Endothelial cell of umbilical vein (primary cell): ENCODE data around the gene GRK5. TPM values are rescaled to one million over a fixed set of nuclear protein-coding genes. Genes with fewer than 3 reads are reported as not detected.

ENCODE experiments used
- BruUV-seq: library from RNA; stranded (reverse); fragments of 400-500 nt; replicated peaks from 2 replicates; lab custom pipeline; 2021; lab: Mats Ljungman, UMichigan
- CTCF ChIA-PET: fragments of 300-600, 350-600 bp; sonication (Branson Sonifier 250); formaldehyde crosslinking; loops from one replicate; lab custom pipeline; 2021; ENCODE audit warnings: antibody characterized with exemption, inconsistent platforms; lab: Charles Lee
- POLR2A ChIA-PET: fragments of 300-600, 350-600 bp; sonication (Branson Sonifier 250); formaldehyde crosslinking; loops from one replicate; lab custom pipeline; 2021; ENCODE audit warnings: antibody characterized with exemption, inconsistent platforms; lab: Charles Lee
- DNase-seq: peaks from one replicate; pipeline ENCODE4 v3.0.0-alpha.2; 2011; ENCODE audit warnings: low read depth, low spot score
- FAIRE-seq: peaks from 2 replicates; lab custom pipeline; 2011; peaks lifted over from hg19 to GRCh38; lab: Jason Lieb, UNC
- H2AFZ ChIP-seq: 2 replicates; pipeline ENCODE4 v1.6.0; 2012; ENCODE audit warnings: low read depth, low read length, control low read depth, inconsistent platforms
- H3K27ac ChIP-seq: 2 replicates; pipeline ENCODE4 v1.5.1; 2011; ENCODE audit warnings: low read depth, mild to moderate bottlenecking, control low read depth, low read length, moderate library complexity; ENCODE audit not compliant: insufficient read depth
- H3K27me3 ChIP-seq, 2 experiments: 2 replicates each; pipeline versions ENCODE4 v1.6.0 to v1.6.1; 2011; ENCODE audit warnings: low read length in 2 of 2, mixed read lengths in 1 of 2; ENCODE audit not compliant: control insufficient read depth in 2 of 2, insufficient read depth in 2 of 2
- H3K36me3 ChIP-seq, 2 experiments: 2 replicates in 1 of 2; 3 replicates in 1 of 2; pipeline ENCODE4 v1.5.1; 2011; ENCODE audit warnings: low read length in 2 of 2, mild to moderate bottlenecking in 1 of 2, moderate library complexity in 1 of 2; ENCODE audit not compliant: control insufficient read depth in 2 of 2, insufficient read depth in 2 of 2; ENCODE audit errors: extremely low read depth in 1 of 2
- H3K4me1 ChIP-seq: 3 replicates; pipeline ENCODE4 v1.5.1; 2011; ENCODE audit warnings: mild to moderate bottlenecking, low read length; ENCODE audit not compliant: control insufficient read depth, insufficient read depth; ENCODE audit errors: extremely low read depth
- H3K4me2 ChIP-seq: 2 replicates; pipeline ENCODE4 v1.6.1; 2011; ENCODE audit warnings: low read length, control low read depth, mixed read lengths; ENCODE audit not compliant: insufficient read depth
- H3K4me3 ChIP-seq, 3 experiments: fragments of 200-600 bp in 1 of 3; sonication (generic), shearing (Covaris generic) in 1 of 3; replicated peaks in 1 of 3; 2 replicates each; pipeline ENCODE4 v1.5.1; 2011 to 2016; ENCODE audit warnings: control low read depth in 3 of 3, low read length in 3 of 3, mild to moderate bottlenecking in 2 of 3, inconsistent platforms in 1 of 3, low read depth in 1 of 3, moderate library complexity in 1 of 3; ENCODE audit not compliant: insufficient read depth in 1 of 3
- H3K79me2 ChIP-seq: 2 replicates; pipeline ENCODE4 v1.6.0; 2012; ENCODE audit warnings: low read length, inconsistent platforms; ENCODE audit not compliant: control insufficient read depth, insufficient read depth
- H3K9ac ChIP-seq: replicated peaks from 2 replicates; pipeline ENCODE3; 2011; ENCODE audit warnings: low read length, control low read depth; ENCODE audit not compliant: insufficient read depth; ENCODE audit errors: extremely low read depth
- H3K9me1 ChIP-seq: replicated peaks from 3 replicates; pipeline ENCODE4 v1.6.0; 2011; ENCODE audit warnings: mild to moderate bottlenecking, low read length; ENCODE audit not compliant: control insufficient read depth, insufficient read depth; ENCODE audit errors: extremely low read depth
- H3K9me3 ChIP-seq: replicated peaks from 2 replicates; pipeline ENCODE4 v1.5.1; 2012; ENCODE audit warnings: low read length, inconsistent platforms; ENCODE audit not compliant: control insufficient read depth, insufficient read depth
- H4K20me1 ChIP-seq: replicated peaks from 2 replicates; pipeline ENCODE3; 2011; ENCODE audit warnings: mild to moderate bottlenecking, low read length; ENCODE audit not compliant: control insufficient read depth, insufficient read depth; ENCODE audit errors: extremely low read depth
- CTCF ChIP-seq, 2 donors: IDR thresholded peaks; 1 replicate in 1 of 2; 2 replicates in 1 of 2; pipeline ENCODE4 v1.5.1; 2011; ENCODE audit warnings: low read length in 2 of 2, mild to moderate bottlenecking in 2 of 2, moderate library complexity in 2 of 2, control low read depth in 1 of 2, inconsistent platforms in 1 of 2, low read depth in 1 of 2; ENCODE audit not compliant: insufficient read depth in 1 of 2; ENCODE audit errors: extremely low read depth in 1 of 2
- EZH2 ChIP-seq: IDR thresholded peaks from 2 replicates; pipeline ENCODE4 v1.6.1; 2012; ENCODE audit warnings: borderline replicate concordance, low read depth, mild to moderate bottlenecking, moderate library complexity, low read length, inconsistent platforms; ENCODE audit not compliant: severe bottlenecking
- FOS ChIP-seq: IDR thresholded peaks from 2 replicates; pipeline ENCODE4 v1.6.1; 2011; ENCODE audit warnings: mild to moderate bottlenecking, low read length, moderate library complexity, borderline replicate concordance; ENCODE audit not compliant: insufficient read depth
- GATA2 ChIP-seq: IDR thresholded peaks from 2 replicates; pipeline ENCODE4 v1.7.0; 2011; ENCODE audit warnings: low read depth, mild to moderate bottlenecking, moderate library complexity, mixed read lengths, low read length; ENCODE audit not compliant: insufficient read length, insufficient read depth
- JUN ChIP-seq: IDR thresholded peaks from 2 replicates; pipeline ENCODE4 v1.6.1; 2011; ENCODE audit warnings: borderline replicate concordance, low read depth; ENCODE audit not compliant: insufficient read length, insufficient read depth
- MYC ChIP-seq: IDR thresholded peaks from one replicate; pipeline ENCODE4 v1.6.1; 2011; ENCODE audit warnings: mild to moderate bottlenecking, low read depth, low read length
- POLR2A ChIP-seq: IDR thresholded peaks from 2 replicates; pipeline ENCODE4 v1.6.1; 2012; ENCODE audit warnings: low read depth, mild to moderate bottlenecking, control low read depth, low read length
- POLR2AphosphoS5 ChIP-seq: IDR thresholded peaks from 2 replicates; pipeline ENCODE4 v1.6.1; 2012; ENCODE audit warnings: low read depth, mild to moderate bottlenecking, control low read depth, low read length, moderate library complexity; ENCODE audit not compliant: insufficient read depth
- dilution Hi-C: fragments of 300-500 bp; cut with MboI; formaldehyde crosslinking; loops from one replicate; pipeline ENCODE4 v1.15.0; 2019; ENCODE audit warnings: low sequenced_read_pairs; ENCODE audit not compliant: extremely low pct_ligation_motif_present
- intact Hi-C: fragments of 100-400 bp; cut with micrococcal nuclease; formaldehyde crosslinking; loops from one replicate; pipeline ENCODE4 v1.10.0; 2022
- polyA plus RNA-seq, 4 experiments: library from polyadenylated mRNA; depleted of rRNA in 3 of 4; stranded (reverse) in 3 of 4; unstranded in 1 of 4; fragments of >200 nt; gene quantifications; 2 replicates each; pipeline versions ENCODE4 v1.2.1 to v1.2.3, GENCODE V29; 2011 to 2012; ENCODE audit warnings: missing spikeins in 1 of 4
- total RNA-seq: library from RNA; stranded (reverse); gene quantifications from 2 replicates; pipeline ENCODE4 v1.2.3, GENCODE V29; 2021
- TF ChIP-seq, protein P1 (sequence below): IDR thresholded peaks from 2 replicates; pipeline ENCODE4 v1.6.1; 2011; ENCODE audit not compliant: insufficient read depth, insufficient read length

GRK5 gene
- total and polyA plus RNA-seq, 2 donors (not counting 3 experiments of a cell fraction or from before 2014, with no cell fraction given): 13.1 to 29.5 TPM

DNA sequence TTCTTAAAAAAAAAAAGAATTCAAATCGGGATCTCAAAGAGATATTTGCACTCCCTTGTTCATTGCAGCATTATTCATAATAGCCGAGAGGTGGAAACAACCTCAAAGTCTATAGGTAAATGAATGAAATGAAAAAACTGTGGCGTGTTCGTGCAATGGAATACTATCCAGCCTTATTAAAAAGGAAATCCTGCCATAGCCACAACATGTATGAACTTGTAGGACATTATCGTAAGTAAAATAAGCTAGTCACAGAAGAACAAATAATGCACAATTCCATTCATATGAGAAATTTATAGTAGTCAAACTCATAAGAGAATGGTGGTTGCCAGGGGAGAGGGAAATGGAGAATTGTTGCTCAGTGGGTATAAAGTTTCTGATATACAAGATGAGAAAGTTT, 37.9 kb downstream of the GRK5 start:
- no TSS peak for BruUV-seq
- Histone ChIP-seq H3K9me1 (no peaks in the 10 kb centered on the region), H3K27ac (no peak overlapping the region), H3K79me2 (no peaks in the 10 kb centered on the region), H3K4me3 (no peak overlapping the region), H4K20me1 (no peaks in the 10 kb centered on the region), H2AFZ (no peak overlapping the region), H3K9ac (no peak overlapping the region), H3K4me1 (peaks cover 23% of the 10 kb centered on the region), H3K36me3 (no peaks in the 10 kb centered on the region), H3K27me3 (no peaks in the 10 kb centered on the region), H3K4me2 (no peak overlapping the region), H3K9me3 (no peaks in the 10 kb centered on the region)
- intact Hi-C loops (no loop called here), dilution Hi-C loops (no loop called here)
- TF ChIP-seq, protein P1, sequence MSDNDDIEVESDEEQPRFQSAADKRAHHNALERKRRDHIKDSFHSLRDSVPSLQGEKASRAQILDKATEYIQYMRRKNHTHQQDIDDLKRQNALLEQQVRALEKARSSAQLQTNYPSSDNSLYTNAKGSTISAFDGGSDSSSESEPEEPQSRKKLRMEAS: no peak
- TF ChIP-seq MYC: no peak
- TF ChIP-seq POLR2A: no peak
- TF ChIP-seq JUN: no peak
- no peak for TF ChIP-seq GATA2
- no peak for TF ChIP-seq POLR2AphosphoS5
- TF ChIP-seq EZH2: no peak
- TF ChIP-seq CTCF (IDR thresholded peaks at IDR 0.05; ENCODE audit: extremely low read depth in 1 of 2, insufficient read depth in 1 of 2, low read depth in 1 of 2, low read length in 2 of 2): no peak
- no peak for TF ChIP-seq FOS
- ChIA-PET POLR2A (no interaction called here), CTCF (interaction anchor here (0.8 to 1.4 kb wide), 2 partner anchors 36 to 39 kb away, joined by 3 to 4 read pairs; no protein-coding TSS in a partner anchor)
- FAIRE-seq (no peak), DNase-seq (no peak)
